ENCODE data around the gene APRT. TPM values are rescaled to one million over a fixed set of nuclear protein-coding genes. Genes with fewer than 3 reads are reported as not detected.

APRT gene
- total RNA-seq, 4 donors from 2014 or later: 186 to 314 (median 250) TPM

GRCh38 chr16:88830783-88831182 lies 19.1 kb upstream of the APRT start:
- 88 to 94% methylated on average over 3 to 7 of the region's 14 CpGs for WGBS, 2 donors
- Histone ChIP-seq H3K27ac (peak overlapping the region in 1 of 4 donors; percentile 34), H3K27me3 (no peaks in the 10 kb centered on the region), H3K9me3 (no peaks in the 10 kb centered on the region), H3K4me1 (peaks cover 0 to 26% (median 5%) of the 10 kb centered on the region in 3 donors), H3K4me3 (no peak overlapping the region), H3K36me3 (peaks cover 0 to 56% (median 0%) of the 10 kb centered on the region in 3 donors)
- intact Hi-C loops (cut with DNase I): no loop called here
- DNase-seq: no peak
- TF ChIP-seq CTCF (IDR thresholded peaks at IDR 0.05): no peak
- no peak for TF ChIP-seq POLR2A (IDR thresholded peaks at IDR 0.05)

- H3K4me1 ChIP-seq: peaks cover 0 to 31% (median 9%) of the 10 kb centered on the region in 3 donors
- no peaks in the 10 kb centered on the region for H3K27me3 ChIP-seq
- H3K9me3 ChIP-seq: no peaks in the 10 kb centered on the region
- H3K36me3 ChIP-seq: peaks cover 0 to 51% (median 0%) of the 10 kb centered on the region in 3 donors
- WGBS, 2 donors: 76 to 81% methylated on average over 6 to 10 of the region's 11 CpGs
- H3K27ac ChIP-seq: no peak overlapping the region
- DNase-seq: no peak
- intact Hi-C loops (cut with DNase I): no loop called here
- no peak for TF ChIP-seq POLR2A (IDR thresholded peaks at IDR 0.05)
- TF ChIP-seq CTCF (IDR thresholded peaks at IDR 0.05): no peak
- no peak overlapping the region for H3K4me3 ChIP-seq
These were observed 18.5 kb upstream of the APRT start for GRCh38 chr16:88830258-88830657.

GRCh38 chr16:88828711-88829110 lies 17.0 kb upstream of the APRT start:
- Histone ChIP-seq H3K27ac (no peak overlapping the region), H3K9me3 (no peaks in the 10 kb centered on the region), H3K27me3 (no peaks in the 10 kb centered on the region), H3K36me3 (peaks cover 0 to 48% (median 0%) of the 10 kb centered on the region in 3 donors), H3K4me1 (peaks cover 0 to 32% (median 9%) of the 10 kb centered on the region in 3 donors), H3K4me3 (no peak overlapping the region)
- WGBS, 2 donors: 83 to 89% methylated on average over 16 to 22 of the region's 24 CpGs
- DNase-seq: no peak
- TF ChIP-seq CTCF (IDR thresholded peaks at IDR 0.05) (no peak), POLR2A (IDR thresholded peaks at IDR 0.05) (no peak)
- intact Hi-C loops (cut with DNase I): loop anchor here (5.0 kb wide), 1 partner anchor 389 kb away; the partner anchor contains the start of gene ZNF778

GRCh38 chr16:88827727-88828126 lies 16.0 kb upstream of the APRT start:
- TF ChIP-seq CTCF (IDR thresholded peaks at IDR 0.05) (no peak), POLR2A (IDR thresholded peaks at IDR 0.05) (no peak)
- peaks cover 0 to 55% (median 0%) of the 10 kb centered on the region in 3 donors for H3K36me3 ChIP-seq

GRCh38 chr16:88826070-88826840 lies 14.5 kb upstream of the APRT start:
- no peak for TF ChIP-seq CTCF (IDR thresholded peaks at IDR 0.05)
- no peak for TF ChIP-seq POLR2A (IDR thresholded peaks at IDR 0.05)
- peaks cover 6 to 70% (median 11%) of the 10 kb centered on the region in 3 donors for H3K36me3 ChIP-seq
- no peaks in the 10 kb centered on the region for H3K27me3 ChIP-seq
- H3K27ac ChIP-seq: peak overlapping the region in 3 of 4 donors; percentile 22 to 54 (median 30)
- WGBS, 2 donors: 25% methylated on average over 3 of the region's 26 CpGs; no CpG with 5 or more reads in 1 of the 2 donors
- intact Hi-C loops (cut with DNase I): loop anchor here (5.0 kb wide), 1 partner anchor 391 kb away; the partner anchor contains the start of gene ZNF778
- H3K4me1 ChIP-seq: peaks cover 0 to 26% (median 9%) of the 10 kb centered on the region in 3 donors
- H3K4me3 ChIP-seq: no peak overlapping the region
- no peak for DNase-seq
- H3K9me3 ChIP-seq: no peaks in the 10 kb centered on the region

More at GRCh38 chr16:88827727-88828126, 16.0 kb upstream of the APRT start:
- Histone ChIP-seq H3K27me3 (no peaks in the 10 kb centered on the region), H3K27ac (no peak overlapping the region), H3K4me3 (no peak overlapping the region), H3K9me3 (no peaks in the 10 kb centered on the region), H3K4me1 (peaks cover 0 to 32% (median 9%) of the 10 kb centered on the region in 3 donors)
- WGBS, 2 donors: 93% methylated on average over 3 to 5 of the region's 21 CpGs
- intact Hi-C loops (cut with DNase I): loop anchor here (5.0 kb wide), 1 partner anchor 390 kb away; the partner anchor contains the start of gene ZNF778
- DNase-seq: no peak
